ENCODE results near the gene PPP1R37. TPM values are rescaled to one million over a fixed set of nuclear protein-coding genes. Genes with fewer than 3 reads are reported as not detected.

PPP1R37 gene
- total and polyA plus RNA-seq, 2 of the 8 experiments (the other 6 are each of a cell fraction or from before 2014, with no cell fraction given): 14.6 to 25.7 TPM

DNA sequence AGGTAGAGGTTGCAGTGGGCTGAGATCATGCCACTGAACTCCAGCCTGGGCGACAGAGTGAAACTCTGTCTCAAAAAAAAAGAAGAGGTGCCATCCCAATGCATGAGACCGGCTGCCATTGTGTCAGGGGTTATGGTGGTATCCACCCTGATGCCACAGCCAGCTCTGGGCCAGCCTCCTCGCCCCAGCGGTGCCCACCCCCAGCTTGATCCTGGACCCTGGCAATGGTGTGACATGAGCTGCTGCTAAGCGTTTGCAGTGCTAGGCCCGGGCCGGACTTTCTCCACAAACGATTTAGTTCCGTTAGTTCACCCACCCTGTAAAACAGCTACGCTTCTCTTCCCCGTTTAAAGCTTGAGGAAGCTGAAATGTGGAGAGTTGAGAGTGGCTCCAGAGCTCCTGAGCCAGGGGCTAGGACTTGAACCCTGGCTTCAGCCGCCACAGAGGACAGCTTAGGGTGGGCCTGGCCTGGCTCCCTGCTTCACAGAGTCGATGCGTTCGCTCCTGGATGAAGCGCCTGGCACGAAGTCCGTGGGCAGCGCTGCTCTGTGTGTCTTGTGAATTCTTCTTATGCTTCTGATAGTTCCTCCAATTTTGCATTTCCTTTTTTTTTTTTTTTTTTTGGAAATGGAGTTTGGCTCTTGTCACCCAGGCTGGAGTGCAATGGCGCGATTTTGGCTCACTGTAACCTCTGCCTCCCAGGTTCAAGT is 42.4 kb downstream of the PPP1R37 start (continued):
- no peak for TF ChIP-seq KDM1A (IDR thresholded peaks at IDR 0.05; ENCODE audit: borderline replicate concordance, low read length)
- TF ChIP-seq FOSL1 (IDR thresholded peaks at IDR 0.05; ENCODE audit: insufficient read depth, low read depth, low read length): no peak
- TF ChIP-seq, protein P1, sequence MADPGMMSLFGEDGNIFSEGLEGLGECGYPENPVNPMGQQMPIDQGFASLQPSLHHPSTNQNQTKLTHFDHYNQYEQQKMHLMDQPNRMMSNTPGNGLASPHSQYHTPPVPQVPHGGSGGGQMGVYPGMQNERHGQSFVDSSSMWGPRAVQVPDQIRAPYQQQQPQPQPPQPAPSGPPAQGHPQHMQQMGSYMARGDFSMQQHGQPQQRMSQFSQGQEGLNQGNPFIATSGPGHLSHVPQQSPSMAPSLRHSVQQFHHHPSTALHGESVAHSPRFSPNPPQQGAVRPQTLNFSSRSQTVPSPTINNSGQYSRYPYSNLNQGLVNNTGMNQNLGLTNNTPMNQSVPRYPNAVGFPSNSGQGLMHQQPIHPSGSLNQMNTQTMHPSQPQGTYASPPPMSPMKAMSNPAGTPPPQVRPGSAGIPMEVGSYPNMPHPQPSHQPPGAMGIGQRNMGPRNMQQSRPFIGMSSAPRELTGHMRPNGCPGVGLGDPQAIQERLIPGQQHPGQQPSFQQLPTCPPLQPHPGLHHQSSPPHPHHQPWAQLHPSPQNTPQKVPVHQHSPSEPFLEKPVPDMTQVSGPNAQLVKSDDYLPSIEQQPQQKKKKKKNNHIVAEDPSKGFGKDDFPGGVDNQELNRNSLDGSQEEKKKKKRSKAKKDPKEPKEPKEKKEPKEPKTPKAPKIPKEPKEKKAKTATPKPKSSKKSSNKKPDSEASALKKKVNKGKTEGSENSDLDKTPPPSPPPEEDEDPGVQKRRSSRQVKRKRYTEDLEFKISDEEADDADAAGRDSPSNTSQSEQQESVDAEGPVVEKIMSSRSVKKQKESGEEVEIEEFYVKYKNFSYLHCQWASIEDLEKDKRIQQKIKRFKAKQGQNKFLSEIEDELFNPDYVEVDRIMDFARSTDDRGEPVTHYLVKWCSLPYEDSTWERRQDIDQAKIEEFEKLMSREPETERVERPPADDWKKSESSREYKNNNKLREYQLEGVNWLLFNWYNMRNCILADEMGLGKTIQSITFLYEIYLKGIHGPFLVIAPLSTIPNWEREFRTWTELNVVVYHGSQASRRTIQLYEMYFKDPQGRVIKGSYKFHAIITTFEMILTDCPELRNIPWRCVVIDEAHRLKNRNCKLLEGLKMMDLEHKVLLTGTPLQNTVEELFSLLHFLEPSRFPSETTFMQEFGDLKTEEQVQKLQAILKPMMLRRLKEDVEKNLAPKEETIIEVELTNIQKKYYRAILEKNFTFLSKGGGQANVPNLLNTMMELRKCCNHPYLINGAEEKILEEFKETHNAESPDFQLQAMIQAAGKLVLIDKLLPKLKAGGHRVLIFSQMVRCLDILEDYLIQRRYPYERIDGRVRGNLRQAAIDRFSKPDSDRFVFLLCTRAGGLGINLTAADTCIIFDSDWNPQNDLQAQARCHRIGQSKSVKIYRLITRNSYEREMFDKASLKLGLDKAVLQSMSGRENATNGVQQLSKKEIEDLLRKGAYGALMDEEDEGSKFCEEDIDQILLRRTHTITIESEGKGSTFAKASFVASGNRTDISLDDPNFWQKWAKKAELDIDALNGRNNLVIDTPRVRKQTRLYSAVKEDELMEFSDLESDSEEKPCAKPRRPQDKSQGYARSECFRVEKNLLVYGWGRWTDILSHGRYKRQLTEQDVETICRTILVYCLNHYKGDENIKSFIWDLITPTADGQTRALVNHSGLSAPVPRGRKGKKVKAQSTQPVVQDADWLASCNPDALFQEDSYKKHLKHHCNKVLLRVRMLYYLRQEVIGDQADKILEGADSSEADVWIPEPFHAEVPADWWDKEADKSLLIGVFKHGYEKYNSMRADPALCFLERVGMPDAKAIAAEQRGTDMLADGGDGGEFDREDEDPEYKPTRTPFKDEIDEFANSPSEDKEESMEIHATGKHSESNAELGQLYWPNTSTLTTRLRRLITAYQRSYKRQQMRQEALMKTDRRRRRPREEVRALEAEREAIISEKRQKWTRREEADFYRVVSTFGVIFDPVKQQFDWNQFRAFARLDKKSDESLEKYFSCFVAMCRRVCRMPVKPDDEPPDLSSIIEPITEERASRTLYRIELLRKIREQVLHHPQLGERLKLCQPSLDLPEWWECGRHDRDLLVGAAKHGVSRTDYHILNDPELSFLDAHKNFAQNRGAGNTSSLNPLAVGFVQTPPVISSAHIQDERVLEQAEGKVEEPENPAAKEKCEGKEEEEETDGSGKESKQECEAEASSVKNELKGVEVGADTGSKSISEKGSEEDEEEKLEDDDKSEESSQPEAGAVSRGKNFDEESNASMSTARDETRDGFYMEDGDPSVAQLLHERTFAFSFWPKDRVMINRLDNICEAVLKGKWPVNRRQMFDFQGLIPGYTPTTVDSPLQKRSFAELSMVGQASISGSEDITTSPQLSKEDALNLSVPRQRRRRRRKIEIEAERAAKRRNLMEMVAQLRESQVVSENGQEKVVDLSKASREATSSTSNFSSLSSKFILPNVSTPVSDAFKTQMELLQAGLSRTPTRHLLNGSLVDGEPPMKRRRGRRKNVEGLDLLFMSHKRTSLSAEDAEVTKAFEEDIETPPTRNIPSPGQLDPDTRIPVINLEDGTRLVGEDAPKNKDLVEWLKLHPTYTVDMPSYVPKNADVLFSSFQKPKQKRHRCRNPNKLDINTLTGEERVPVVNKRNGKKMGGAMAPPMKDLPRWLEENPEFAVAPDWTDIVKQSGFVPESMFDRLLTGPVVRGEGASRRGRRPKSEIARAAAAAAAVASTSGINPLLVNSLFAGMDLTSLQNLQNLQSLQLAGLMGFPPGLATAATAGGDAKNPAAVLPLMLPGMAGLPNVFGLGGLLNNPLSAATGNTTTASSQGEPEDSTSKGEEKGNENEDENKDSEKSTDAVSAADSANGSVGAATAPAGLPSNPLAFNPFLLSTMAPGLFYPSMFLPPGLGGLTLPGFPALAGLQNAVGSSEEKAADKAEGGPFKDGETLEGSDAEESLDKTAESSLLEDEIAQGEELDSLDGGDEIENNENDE (IDR thresholded peaks at IDR 0.05; ENCODE audit: insufficient replicate concordance, low read length): no peak
